ENCODE measurements around the gene PCDHGB5. TPM values are rescaled to one million over a fixed set of nuclear protein-coding genes. Genes with fewer than 3 reads are reported as not detected.
"Not testable (repeated sequence)": the region's sequence is repeated elsewhere in the genome, so short reads cannot be mapped to it uniquely, and the experiment has no call there.

Gene PCDHGB5
- total RNA-seq, 1 experiment from 2014 or later = 12.4 TPM

DNA sequence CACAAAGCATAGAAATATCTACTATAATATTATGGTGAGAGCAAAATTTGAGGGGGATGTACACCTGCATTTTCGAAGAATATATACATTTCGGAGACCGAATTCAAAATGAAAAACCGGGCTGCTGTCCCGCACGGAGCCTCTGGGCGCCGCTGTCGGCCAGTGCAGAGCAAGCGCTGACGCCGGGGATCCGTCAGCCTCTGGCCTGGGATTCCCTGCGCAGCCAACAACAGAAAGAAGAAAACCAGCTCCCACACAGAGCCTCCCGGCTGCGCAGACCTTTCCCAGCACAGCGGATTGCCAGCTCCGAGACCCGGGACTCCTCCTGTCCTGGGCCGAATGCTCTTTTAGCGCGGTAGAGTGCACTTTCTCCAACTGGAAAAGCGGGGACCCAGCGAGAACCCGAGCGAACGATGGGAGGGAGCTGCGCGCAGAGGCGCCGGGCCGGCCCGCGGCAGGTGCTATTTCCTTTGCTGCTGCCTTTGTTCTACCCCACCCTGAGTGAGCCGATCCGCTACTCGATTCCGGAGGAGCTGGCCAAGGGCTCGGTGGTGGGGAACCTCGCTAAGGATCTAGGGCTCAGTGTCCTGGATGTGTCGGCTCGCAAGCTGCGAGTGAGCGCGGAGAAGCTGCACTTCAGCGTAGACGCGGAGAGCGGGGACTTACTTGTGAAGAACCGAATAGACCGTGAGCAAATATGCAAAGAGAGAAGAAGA is 10.2 kb downstream of the PCDHGB5 start, which contains the start of gene PCDHGB6:
PCDHGB6 (plus strand) TSS at position 232 of the 716 bp plus-strand sequence; CDS start at position 414, 182 bp downstream.
- peaks cover 34% of the 10 kb centered on the region for H3K36me3 Mint-ChIP-seq (ENCODE audit: insufficient read depth, unreplicated experiment)
- peak within 1 kb of the TSS; percentile 75 for H3K4me3 Mint-ChIP-seq (ENCODE audit: low read depth, unreplicated experiment)
- BruUV-seq (replicated peaks); H3K27me3 Mint-ChIP-seq (ENCODE audit: unreplicated experiment); intact Hi-C loops (cut with micrococcal nuclease; ENCODE audit: unreplicated experiment): not testable (repeated sequence)
- peak; percentile 79 for DNase-seq
- peaks cover 14% of the 10 kb centered on the region for H3K9me3 Mint-ChIP-seq (ENCODE audit: low read depth, unreplicated experiment)
- peak within 1 kb of the TSS; percentile 57 for H3K27ac Mint-ChIP-seq (ENCODE audit: unreplicated experiment)
- CTCF ChIA-PET = interaction anchor here (0.8 to 2.9 kb wide), 10 partner anchors 10 to 211 kb away, joined by 3 to 20 read pairs (median 7); partner anchors contain the start of genes DIAPH1, PCDHB14, PCDHGB7 and PCDHGC3
- TF ChIP-seq, protein P1, sequence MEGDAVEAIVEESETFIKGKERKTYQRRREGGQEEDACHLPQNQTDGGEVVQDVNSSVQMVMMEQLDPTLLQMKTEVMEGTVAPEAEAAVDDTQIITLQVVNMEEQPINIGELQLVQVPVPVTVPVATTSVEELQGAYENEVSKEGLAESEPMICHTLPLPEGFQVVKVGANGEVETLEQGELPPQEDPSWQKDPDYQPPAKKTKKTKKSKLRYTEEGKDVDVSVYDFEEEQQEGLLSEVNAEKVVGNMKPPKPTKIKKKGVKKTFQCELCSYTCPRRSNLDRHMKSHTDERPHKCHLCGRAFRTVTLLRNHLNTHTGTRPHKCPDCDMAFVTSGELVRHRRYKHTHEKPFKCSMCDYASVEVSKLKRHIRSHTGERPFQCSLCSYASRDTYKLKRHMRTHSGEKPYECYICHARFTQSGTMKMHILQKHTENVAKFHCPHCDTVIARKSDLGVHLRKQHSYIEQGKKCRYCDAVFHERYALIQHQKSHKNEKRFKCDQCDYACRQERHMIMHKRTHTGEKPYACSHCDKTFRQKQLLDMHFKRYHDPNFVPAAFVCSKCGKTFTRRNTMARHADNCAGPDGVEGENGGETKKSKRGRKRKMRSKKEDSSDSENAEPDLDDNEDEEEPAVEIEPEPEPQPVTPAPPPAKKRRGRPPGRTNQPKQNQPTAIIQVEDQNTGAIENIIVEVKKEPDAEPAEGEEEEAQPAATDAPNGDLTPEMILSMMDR (IDR thresholded peaks at IDR 0.05; ENCODE audit: unreplicated experiment) = peak; percentile 71
- peaks cover 38% of the 10 kb centered on the region for H3K4me1 Mint-ChIP-seq (ENCODE audit: low read depth, unreplicated experiment)

DNA sequence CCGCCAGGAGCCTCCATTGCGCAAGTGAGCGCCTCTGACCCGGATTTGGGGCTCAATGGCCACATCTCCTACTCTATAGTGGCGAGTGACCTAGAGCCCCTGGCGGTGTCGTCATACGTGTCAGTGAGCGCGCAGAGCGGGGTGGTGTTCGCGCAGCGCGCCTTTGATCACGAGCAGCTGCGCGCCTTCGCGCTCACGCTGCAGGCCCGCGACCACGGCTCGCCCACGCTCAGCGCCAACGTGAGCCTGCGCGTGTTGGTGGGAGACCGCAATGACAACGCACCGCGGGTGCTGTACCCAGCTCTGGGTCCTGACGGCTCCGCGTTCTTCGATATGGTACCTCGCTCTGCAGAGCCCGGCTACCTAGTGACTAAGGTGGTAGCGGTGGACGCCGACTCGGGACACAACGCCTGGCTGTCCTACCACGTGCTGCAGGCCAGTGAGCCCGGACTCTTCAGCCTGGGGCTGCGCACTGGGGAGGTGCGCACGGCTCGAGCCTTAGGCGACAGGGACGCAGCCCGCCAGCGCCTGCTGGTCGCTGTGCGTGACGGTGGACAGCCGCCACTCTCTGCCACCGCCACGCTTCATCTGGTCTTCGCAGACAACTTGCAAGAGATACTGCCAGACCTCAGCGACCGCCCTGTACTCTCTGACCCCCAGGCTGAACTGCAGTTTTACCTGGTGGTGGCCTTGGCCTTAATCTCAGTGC is 12.0 kb downstream of the PCDHGB5 start:
- no peak for DNase-seq
- Mint-ChIP-seq H3K36me3 (ENCODE audit: insufficient read depth, unreplicated experiment) (peaks cover 28% of the 10 kb centered on the region), H3K27ac (ENCODE audit: unreplicated experiment) (no peak overlapping the region), H3K27me3 (ENCODE audit: unreplicated experiment) (no peaks in the 10 kb centered on the region), H3K4me3 (ENCODE audit: low read depth, unreplicated experiment) (peak overlapping the region; percentile 6), H3K9me3 (ENCODE audit: low read depth, unreplicated experiment) (peaks cover 22% of the 10 kb centered on the region), H3K4me1 (ENCODE audit: low read depth, unreplicated experiment) (peaks cover 37% of the 10 kb centered on the region)
- CTCF ChIA-PET = no interaction called here
- intact Hi-C loops (cut with micrococcal nuclease; ENCODE audit: unreplicated experiment) = no loop called here
- TF ChIP-seq, protein P1 (IDR thresholded peaks at IDR 0.05; ENCODE audit: unreplicated experiment) = no peak
- BruUV-seq (replicated peaks) = no TSS peak

DNA sequence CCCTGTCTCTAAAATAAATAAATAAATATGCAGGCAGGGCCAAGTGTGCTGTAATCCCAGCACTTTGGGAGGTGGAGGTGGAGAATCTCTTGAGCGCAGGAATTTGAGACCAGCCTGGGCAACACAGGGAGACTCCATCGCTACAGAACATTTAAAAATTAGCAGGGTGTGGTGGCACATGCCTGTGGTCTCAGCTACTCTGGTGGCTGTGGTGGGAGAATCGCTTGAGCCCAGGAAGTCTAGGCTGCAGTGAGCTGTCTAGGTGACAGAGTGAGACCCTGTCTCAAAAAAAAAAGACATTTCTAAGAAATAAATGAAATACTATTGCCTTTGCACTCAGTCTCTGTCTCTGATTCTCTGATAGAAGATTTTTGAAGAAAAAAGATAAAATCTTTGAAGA is 13.8 kb downstream of the PCDHGB5 start:
- Mint-ChIP-seq H3K4me3 (ENCODE audit: low read depth, unreplicated experiment) (no peak overlapping the region), H3K36me3 (ENCODE audit: insufficient read depth, unreplicated experiment) (peaks cover 27% of the 10 kb centered on the region), H3K27me3 (ENCODE audit: unreplicated experiment) (no peaks in the 10 kb centered on the region), H3K27ac (ENCODE audit: unreplicated experiment) (no peak overlapping the region), H3K4me1 (ENCODE audit: low read depth, unreplicated experiment) (peaks cover 21% of the 10 kb centered on the region), H3K9me3 (ENCODE audit: low read depth, unreplicated experiment) (peaks cover 16% of the 10 kb centered on the region)
- CTCF ChIA-PET = no interaction called here
- DNase-seq = no peak
- BruUV-seq (replicated peaks) = no TSS peak
- intact Hi-C loops (cut with micrococcal nuclease; ENCODE audit: unreplicated experiment) = no loop called here
- TF ChIP-seq, protein P1 (IDR thresholded peaks at IDR 0.05; ENCODE audit: unreplicated experiment) = no peak

DNA sequence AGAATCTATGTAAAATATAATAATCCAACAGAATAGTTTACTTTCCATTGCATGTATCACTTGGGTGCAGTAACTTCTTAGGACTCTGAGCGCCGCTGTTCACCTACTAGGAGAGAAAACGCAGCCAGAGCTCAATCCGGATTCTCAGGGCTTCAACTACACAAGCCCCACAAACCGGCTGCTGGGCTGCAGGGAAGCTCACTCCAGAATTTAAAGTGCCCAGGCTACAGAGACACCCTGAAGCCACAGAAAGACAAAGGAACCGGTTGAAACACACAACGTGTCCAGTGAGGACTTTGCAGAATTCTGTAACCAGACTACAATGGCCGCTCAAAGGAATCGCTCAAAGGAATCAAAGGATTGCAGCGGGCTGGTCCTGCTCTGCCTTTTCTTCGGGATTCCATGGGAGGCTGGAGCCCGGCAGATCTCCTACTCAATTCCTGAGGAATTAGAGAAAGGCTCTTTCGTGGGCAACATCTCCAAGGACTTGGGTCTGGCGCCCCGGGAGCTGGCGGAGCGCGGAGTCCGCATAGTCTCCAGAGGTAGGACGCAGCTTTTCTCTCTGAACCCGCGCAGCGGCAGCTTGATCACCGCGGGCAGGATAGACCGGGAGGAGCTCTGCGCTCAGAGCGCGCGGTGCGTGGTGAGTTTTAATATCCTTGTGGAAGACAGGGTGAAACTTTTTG is 15.2 kb downstream of the PCDHGB5 start, which contains the start of gene PCDHGA10:
PCDHGA10 (plus strand) TSS at position 134 of the 686 bp plus-strand sequence; CDS start at position 323, 189 bp downstream.
- Mint-ChIP-seq H3K36me3 (ENCODE audit: insufficient read depth, unreplicated experiment) (peaks cover 28% of the 10 kb centered on the region), H3K4me3 (ENCODE audit: low read depth, unreplicated experiment) (no peak within 1 kb of the TSS), H3K9me3 (ENCODE audit: low read depth, unreplicated experiment) (peaks cover 16% of the 10 kb centered on the region), H3K27ac (ENCODE audit: unreplicated experiment) (no peak within 1 kb of the TSS), H3K27me3 (ENCODE audit: unreplicated experiment) (no peaks in the 10 kb centered on the region), H3K4me1 (ENCODE audit: low read depth, unreplicated experiment) (peaks cover 24% of the 10 kb centered on the region)
- TF ChIP-seq, protein P1 (IDR thresholded peaks at IDR 0.05; ENCODE audit: unreplicated experiment) = no peak
- BruUV-seq (replicated peaks) = no TSS peak
- CTCF ChIA-PET = no interaction called here
- intact Hi-C loops (cut with micrococcal nuclease; ENCODE audit: unreplicated experiment) = no loop called here
- no peak for DNase-seq
